Measurements from ENCODE around the gene MPP3. TPM values are rescaled to one million over a fixed set of nuclear protein-coding genes. Genes with fewer than 3 reads are reported as not detected.

Gene MPP3
- total and polyA plus RNA-seq, 9 of the 15 experiments (the other 6 are each of a cell fraction or from before 2014, with no cell fraction given) = 0.41 to 10.4 (median 4.5) TPM

- Histone ChIP-seq H3K9me3 (replicated peaks; ENCODE audit: control insufficient read depth, insufficient read depth, low read depth, low read length) (no peaks in the 10 kb centered on the region), H2AFZ (ENCODE audit: low read depth, low read length) (no peak overlapping the region), H3K9ac (ENCODE audit: insufficient read depth in 1 of 2, low read depth in 2 of 2, low read length in 2 of 2) (no peak overlapping the region), H3K4me2 (ENCODE audit: insufficient read depth, low read length) (no peak overlapping the region), H3K4me3 (no peak overlapping the region), H3K4me1 (replicated peaks in 1 of 2; ENCODE audit: control insufficient read depth in 2 of 2, insufficient read depth in 2 of 2, low read length in 2 of 2) (peaks cover 0 to 3% of the 10 kb centered on the region in 2 experiments; a peak in 1 of 5 replicates), H3K27me3 (ENCODE audit: control insufficient read depth in 2 of 2, insufficient read depth in 2 of 2, low read length in 2 of 2) (no peaks in the 10 kb centered on the region), H3K9me1 (ENCODE audit: control insufficient read depth, insufficient read depth, low read length) (no peaks in the 10 kb centered on the region), H3K27ac (ENCODE audit: extremely low read depth, low read depth, low read length) (no peak overlapping the region), H3K79me2 (ENCODE audit: control insufficient read depth, insufficient read depth, low read length) (no peaks in the 10 kb centered on the region), H3K36me3 (ENCODE audit: control insufficient read depth, insufficient read depth, low read length) (no peaks in the 10 kb centered on the region), H4K20me1 (replicated peaks; ENCODE audit: control insufficient read depth, insufficient read depth, low read length) (no peaks in the 10 kb centered on the region)
- DNase-seq (ENCODE audit: extremely low read depth in 1 of 4, low spot score in 3 of 4) = no peak
- no peak for FAIRE-seq
- no TSS peak for BruUV-seq (replicated peaks)
- ChIA-PET POLR2A (no interaction called here), CTCF (ENCODE audit: low intra/inter-chr PET ratio) (no interaction called here)
- in situ Hi-C loops (cut with MboI) = no loop called here
- WGBS (ENCODE audit: insufficient coverage, low coverage, missing lambda C conversion rate) = 56% methylated on average over 13 of the region's 14 CpGs
- intact Hi-C loops (cut with micrococcal nuclease) = no loop called here
- ATAC-seq = no peak
- TF ChIP-seq ILF3 (IDR thresholded peaks at IDR 0.05; ENCODE audit: borderline replicate concordance) (no peak), ZNF445 (CRISPR knock-in tag; IDR thresholded peaks at IDR 0.05; ENCODE audit: low read depth) (no peak), ZKSCAN1 (IDR thresholded peaks at IDR 0.05; ENCODE audit: low read depth, low read length) (no peak), SREBF2 (CRISPR knock-in tag; IDR thresholded peaks at IDR 0.05) (no peak), STAT6 (CRISPR knock-in tag; IDR thresholded peaks at IDR 0.05) (no peak), TARDBP (IDR thresholded peaks at IDR 0.05) (no peak), RBM22 (IDR thresholded peaks at IDR 0.05; ENCODE audit: low read depth, low read length, poor library complexity, severe bottlenecking) (no peak), GTF3C2 (IDR thresholded peaks at IDR 0.05; ENCODE audit: borderline replicate concordance, extremely low read depth, insufficient read length) (no peak), GATA2 (CRISPR knock-in tag; IDR thresholded peaks at IDR 0.05) (no peak), PML (IDR thresholded peaks at IDR 0.05; ENCODE audit: low read length) (no peak), SIN3A (IDR thresholded peaks at IDR 0.05; ENCODE audit: borderline replicate concordance in 2 of 2, control insufficient read depth in 1 of 2, low read depth in 2 of 2, low read length in 2 of 2) (no peak), THRA (IDR thresholded peaks at IDR 0.05) (no peak), SNRNP70 (optimal IDR thresholded peaks at IDR 0.05; ENCODE audit: low read depth, low read length) (no peak), JUNB (CRISPR knock-in tag; conservative IDR thresholded peaks at IDR 0.05) (no peak)
These were observed 12.2 kb downstream of the MPP3 start for GRCh38 chr17:43820759-43821158.

All from K562 (cell line).